ENCODE measurements around the gene ROR1.

The ROR1 gene

DNA sequence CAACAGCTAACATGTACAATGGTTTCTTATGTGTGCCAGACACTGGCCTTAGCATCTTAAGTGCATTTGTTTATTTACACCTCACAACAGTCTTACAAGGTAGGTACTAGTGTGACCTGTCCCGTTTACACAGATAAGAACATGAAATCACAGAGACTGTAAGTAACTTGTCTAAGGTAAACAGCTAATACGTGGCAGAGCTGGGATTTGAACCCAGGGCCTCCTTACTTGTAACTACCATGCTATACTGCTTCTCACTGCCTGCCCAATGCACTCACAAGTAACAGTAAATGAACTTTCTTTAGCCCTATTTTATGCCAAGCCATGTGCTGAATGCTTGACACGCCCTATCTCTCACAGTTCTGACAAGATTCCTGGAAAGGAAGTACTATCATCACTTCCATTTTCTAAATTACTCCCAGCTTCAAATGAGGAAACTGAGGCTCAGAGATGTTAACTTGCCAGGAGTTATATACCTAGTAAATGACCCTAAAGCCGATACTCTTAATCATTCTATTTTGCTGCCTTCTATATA lies 25.7 kb upstream of the ROR1 start:
- H3K36me3 Mint-ChIP-seq (ENCODE audit: low read depth): no peaks in the 10 kb centered on the region
- H3K27ac Mint-ChIP-seq: no peak overlapping the region

DNA sequence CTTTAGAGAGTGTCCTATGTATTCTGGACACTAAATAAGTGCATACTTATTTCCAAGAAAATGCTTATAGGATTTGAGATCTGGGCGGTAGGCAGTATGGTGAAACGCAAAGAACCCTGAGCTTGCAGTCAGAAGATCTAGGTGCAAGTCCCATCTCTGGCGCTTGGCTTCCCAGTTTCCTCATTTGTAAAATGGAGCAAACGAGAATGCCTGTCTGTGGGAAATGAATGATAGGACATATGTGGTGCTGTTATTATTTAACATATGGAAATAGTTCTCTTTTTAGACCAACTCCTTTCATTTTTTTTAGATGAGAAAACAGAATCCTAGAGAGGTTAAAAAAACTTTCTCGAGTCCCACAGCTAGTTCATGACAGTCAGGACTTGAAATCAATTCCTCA lies 25.2 kb upstream of the ROR1 start:
- Mint-ChIP-seq H3K27me3 (peaks cover 19% of the 10 kb centered on the region), H3K36me3 (ENCODE audit: low read depth) (no peaks in the 10 kb centered on the region), H3K4me3 (no peak overlapping the region), H3K4me1 (ENCODE audit: low read depth) (peaks cover 13% of the 10 kb centered on the region), H3K27ac (no peak overlapping the region), H3K9me3 (no peaks in the 10 kb centered on the region)
- no peak for DNase-seq

More for the DNA sequence above, 25.7 kb upstream of the ROR1 start:
- peaks cover 13% of the 10 kb centered on the region for H3K4me1 Mint-ChIP-seq (ENCODE audit: low read depth)
- no peak for DNase-seq
- no peak overlapping the region for H3K4me3 Mint-ChIP-seq
- no peaks in the 10 kb centered on the region for H3K9me3 Mint-ChIP-seq
- peaks cover 19% of the 10 kb centered on the region for H3K27me3 Mint-ChIP-seq

- Mint-ChIP-seq H3K27ac (no peak overlapping the region), H3K4me1 (ENCODE audit: low read depth) (peaks cover 10% of the 10 kb centered on the region), H3K9me3 (no peaks in the 10 kb centered on the region), H3K27me3 (peaks cover 16% of the 10 kb centered on the region), H3K36me3 (ENCODE audit: low read depth) (no peaks in the 10 kb centered on the region), H3K4me3 (no peak overlapping the region)
- DNase-seq: no peak
Measured at GRCh38 chr1:63750721-63751120, 23.1 kb upstream of the ROR1 start.

DNA sequence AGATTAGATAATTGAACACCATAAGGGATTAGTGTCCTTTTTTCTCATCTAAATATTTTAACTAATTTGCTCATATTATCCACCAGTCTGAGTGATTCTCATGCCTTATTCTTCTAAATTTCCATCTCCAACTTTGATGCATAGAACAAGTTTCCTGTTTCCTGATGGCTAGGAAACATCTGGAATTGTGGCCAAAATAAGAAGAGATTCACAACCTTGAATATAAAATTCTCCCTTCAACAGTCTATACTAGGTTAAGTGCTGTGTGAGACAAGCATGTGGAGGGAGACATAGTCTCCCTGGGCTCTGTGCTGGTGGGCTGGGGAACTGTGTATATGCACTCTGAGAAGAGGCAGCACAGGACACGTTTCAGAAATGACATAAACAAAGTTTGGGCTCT lies 21.6 kb upstream of the ROR1 start:
- no peak for DNase-seq
- peaks cover 1% of the 10 kb centered on the region for H3K4me1 Mint-ChIP-seq (ENCODE audit: low read depth)
- H3K4me3 Mint-ChIP-seq: no peak overlapping the region
- no peaks in the 10 kb centered on the region for H3K36me3 Mint-ChIP-seq (ENCODE audit: low read depth)
- H3K27me3 Mint-ChIP-seq: peaks cover 11% of the 10 kb centered on the region
- H3K9me3 Mint-ChIP-seq: no peaks in the 10 kb centered on the region
- no peak overlapping the region for H3K27ac Mint-ChIP-seq

- no peak overlapping the region for H3K27ac Mint-ChIP-seq
- no peak for DNase-seq
- no peaks in the 10 kb centered on the region for H3K9me3 Mint-ChIP-seq
- H3K4me1 Mint-ChIP-seq (ENCODE audit: low read depth): no peaks in the 10 kb centered on the region
- peaks cover 7% of the 10 kb centered on the region for H3K27me3 Mint-ChIP-seq
- H3K4me3 Mint-ChIP-seq: no peak overlapping the region
- H3K36me3 Mint-ChIP-seq (ENCODE audit: low read depth): no peaks in the 10 kb centered on the region
Measured at GRCh38 chr1:63753591-63753990, 20.2 kb upstream of the ROR1 start.

DNA sequence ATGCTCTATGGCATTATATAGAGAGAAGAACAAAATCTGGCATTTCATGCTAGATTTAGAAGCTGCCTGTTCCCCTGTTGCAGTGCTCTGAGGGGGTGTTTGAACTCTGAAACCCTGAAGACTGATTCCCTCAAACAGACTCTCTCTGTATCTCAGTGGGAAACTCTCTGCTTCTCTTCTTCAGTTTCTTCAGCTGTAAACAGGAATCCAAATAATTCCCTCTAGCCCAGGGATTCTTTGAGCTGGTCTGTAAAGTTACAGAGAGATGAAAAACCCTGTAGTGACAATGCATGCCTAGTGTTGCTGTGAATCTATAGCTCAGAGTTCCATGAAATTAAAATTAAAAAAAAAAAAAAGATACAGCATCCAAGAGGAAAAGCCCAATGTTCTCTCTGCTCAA lies 17.0 kb upstream of the ROR1 start:
- H3K27ac Mint-ChIP-seq: no peak overlapping the region
- peaks cover 3% of the 10 kb centered on the region for H3K27me3 Mint-ChIP-seq
- no peaks in the 10 kb centered on the region for H3K9me3 Mint-ChIP-seq
- DNase-seq: no peak
- H3K36me3 Mint-ChIP-seq (ENCODE audit: low read depth): no peaks in the 10 kb centered on the region
- H3K4me1 Mint-ChIP-seq (ENCODE audit: low read depth): no peaks in the 10 kb centered on the region
- no peak overlapping the region for H3K4me3 Mint-ChIP-seq

- H3K36me3 Mint-ChIP-seq (ENCODE audit: low read depth): no peaks in the 10 kb centered on the region
- no peak for DNase-seq
- H3K9me3 Mint-ChIP-seq: no peaks in the 10 kb centered on the region
- H3K4me3 Mint-ChIP-seq: no peak overlapping the region
- no peaks in the 10 kb centered on the region for H3K4me1 Mint-ChIP-seq (ENCODE audit: low read depth)
- no peak overlapping the region for H3K27ac Mint-ChIP-seq
- H3K27me3 Mint-ChIP-seq: peaks cover 3% of the 10 kb centered on the region
Measured at GRCh38 chr1:63757334-63757733, 16.5 kb upstream of the ROR1 start.

DNA sequence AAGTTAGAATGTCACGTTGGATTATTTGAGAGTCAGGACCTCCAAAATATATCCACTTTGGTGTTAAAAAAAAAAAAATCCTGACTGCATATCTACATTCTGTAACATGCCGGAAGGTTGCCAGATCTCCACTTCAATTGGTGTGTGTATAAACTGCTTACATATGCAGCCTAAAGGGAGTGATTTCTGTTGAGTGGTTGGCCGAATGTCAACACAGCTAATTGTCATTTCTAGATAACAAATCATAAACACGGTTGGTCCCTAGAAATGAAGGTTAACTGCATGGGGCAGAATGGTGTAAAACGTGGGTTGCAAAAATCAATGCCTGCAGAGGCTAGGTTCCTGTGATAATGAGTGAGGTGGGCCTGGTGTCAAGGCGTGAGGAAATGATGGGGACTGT lies 15.0 kb upstream of the ROR1 start:
- peaks cover 3% of the 10 kb centered on the region for H3K27me3 Mint-ChIP-seq
- no peak for DNase-seq

GRCh38 chr1:63759778-63760177 lies 14.0 kb upstream of the ROR1 start:
- no peak for DNase-seq
- H3K27ac Mint-ChIP-seq: no peak overlapping the region

More for the DNA sequence above, 15.0 kb upstream of the ROR1 start:
- Mint-ChIP-seq H3K4me1 (ENCODE audit: low read depth) (no peaks in the 10 kb centered on the region), H3K9me3 (no peaks in the 10 kb centered on the region), H3K36me3 (ENCODE audit: low read depth) (no peaks in the 10 kb centered on the region), H3K27ac (no peak overlapping the region), H3K4me3 (no peak overlapping the region)

GRCh38 chr1:63770381-63770780 lies 3.4 kb upstream of the ROR1 start:
- Mint-ChIP-seq H3K9me3 (no peaks in the 10 kb centered on the region), H3K27me3 (peaks cover 41% of the 10 kb centered on the region), H3K4me1 (ENCODE audit: low read depth) (peaks cover 17% of the 10 kb centered on the region), H3K27ac (no peak overlapping the region), H3K4me3 (no peak overlapping the region), H3K36me3 (ENCODE audit: low read depth) (no peaks in the 10 kb centered on the region)
- DNase-seq: no peak

More at GRCh38 chr1:63759778-63760177, 14.0 kb upstream of the ROR1 start:
- Mint-ChIP-seq H3K9me3 (no peaks in the 10 kb centered on the region), H3K36me3 (ENCODE audit: low read depth) (no peaks in the 10 kb centered on the region), H3K27me3 (peaks cover 7% of the 10 kb centered on the region), H3K4me3 (no peak overlapping the region), H3K4me1 (ENCODE audit: low read depth) (no peaks in the 10 kb centered on the region)

DNA sequence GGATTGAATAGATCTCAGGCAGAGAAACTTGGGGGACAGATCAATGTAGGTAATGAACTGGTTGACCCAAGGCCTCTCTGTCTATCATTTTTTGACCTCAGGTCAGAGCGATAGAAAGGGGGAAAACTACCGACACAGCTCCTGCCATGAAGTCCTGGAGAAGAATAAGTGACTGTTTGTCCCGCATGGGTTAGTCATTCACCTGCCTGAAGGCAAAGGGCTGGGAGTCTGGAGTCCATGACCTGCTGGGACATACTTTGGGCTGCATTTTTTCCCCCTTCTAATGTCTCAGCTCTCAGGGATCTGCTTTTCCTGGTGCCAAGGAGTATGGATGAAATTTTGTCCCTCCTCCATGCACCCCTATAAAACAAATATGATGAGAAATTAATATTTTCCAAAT lies 1.6 kb upstream of the ROR1 start:
- Mint-ChIP-seq H3K9me3 (no peaks in the 10 kb centered on the region), H3K36me3 (ENCODE audit: low read depth) (no peaks in the 10 kb centered on the region), H3K27ac (no peak overlapping the region), H3K27me3 (peaks cover 59% of the 10 kb centered on the region), H3K4me1 (ENCODE audit: low read depth) (peaks cover 18% of the 10 kb centered on the region), H3K4me3 (no peak overlapping the region)
- no peak for DNase-seq

DNA sequence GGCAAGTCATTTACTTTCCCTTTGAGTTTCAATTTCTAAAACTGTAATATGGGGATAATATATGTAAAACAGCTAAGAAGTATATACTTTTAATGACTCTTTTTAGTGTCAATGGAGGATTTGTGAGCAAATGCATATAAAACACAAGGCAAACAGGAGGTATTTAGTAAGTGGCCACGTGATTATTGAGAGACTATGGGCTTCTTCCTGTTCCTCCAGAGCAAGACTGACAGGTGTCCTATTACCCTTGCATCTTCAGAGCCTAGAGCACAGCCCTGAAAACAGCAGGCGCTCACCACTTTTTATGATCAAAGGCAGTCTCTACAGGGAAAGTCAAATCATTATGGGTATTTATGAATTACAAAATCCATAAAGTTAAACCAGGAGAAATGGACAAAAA lies 941 bp upstream of the ROR1 start:
- H3K4me3 Mint-ChIP-seq: peak overlapping the region; percentile 71
- no peaks in the 10 kb centered on the region for H3K9me3 Mint-ChIP-seq
- peaks cover 18% of the 10 kb centered on the region for H3K4me1 Mint-ChIP-seq (ENCODE audit: low read depth)
- peaks cover 64% of the 10 kb centered on the region for H3K27me3 Mint-ChIP-seq
- no peaks in the 10 kb centered on the region for H3K36me3 Mint-ChIP-seq (ENCODE audit: low read depth)
- no peak for DNase-seq
- H3K27ac Mint-ChIP-seq: no peak overlapping the region

DNA sequence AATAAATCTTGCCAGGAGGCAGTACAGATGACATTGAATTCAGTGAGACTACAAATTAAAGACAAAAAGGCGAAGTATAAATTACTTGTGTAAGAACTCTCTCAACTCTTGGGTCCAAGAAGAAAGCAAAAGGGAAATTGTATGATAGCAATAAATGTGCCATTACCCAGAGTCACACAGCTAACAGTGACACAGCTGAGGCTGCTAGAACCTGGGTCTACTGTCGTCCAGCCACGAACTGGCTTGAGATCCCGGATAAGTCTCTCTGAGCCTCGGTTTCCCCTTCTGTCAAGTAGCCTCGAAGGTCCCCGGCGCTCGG lies 362 bp upstream of the ROR1 start:
- H3K9me3 Mint-ChIP-seq: no peaks in the 10 kb centered on the region
- DNase-seq: no peak
- no peaks in the 10 kb centered on the region for H3K36me3 Mint-ChIP-seq (ENCODE audit: low read depth)
- no peak overlapping the region for H3K27ac Mint-ChIP-seq
- peak overlapping the region; percentile 71 for H3K4me3 Mint-ChIP-seq
- peaks cover 18% of the 10 kb centered on the region for H3K4me1 Mint-ChIP-seq (ENCODE audit: low read depth)
- H3K27me3 Mint-ChIP-seq: peaks cover 69% of the 10 kb centered on the region

DNA sequence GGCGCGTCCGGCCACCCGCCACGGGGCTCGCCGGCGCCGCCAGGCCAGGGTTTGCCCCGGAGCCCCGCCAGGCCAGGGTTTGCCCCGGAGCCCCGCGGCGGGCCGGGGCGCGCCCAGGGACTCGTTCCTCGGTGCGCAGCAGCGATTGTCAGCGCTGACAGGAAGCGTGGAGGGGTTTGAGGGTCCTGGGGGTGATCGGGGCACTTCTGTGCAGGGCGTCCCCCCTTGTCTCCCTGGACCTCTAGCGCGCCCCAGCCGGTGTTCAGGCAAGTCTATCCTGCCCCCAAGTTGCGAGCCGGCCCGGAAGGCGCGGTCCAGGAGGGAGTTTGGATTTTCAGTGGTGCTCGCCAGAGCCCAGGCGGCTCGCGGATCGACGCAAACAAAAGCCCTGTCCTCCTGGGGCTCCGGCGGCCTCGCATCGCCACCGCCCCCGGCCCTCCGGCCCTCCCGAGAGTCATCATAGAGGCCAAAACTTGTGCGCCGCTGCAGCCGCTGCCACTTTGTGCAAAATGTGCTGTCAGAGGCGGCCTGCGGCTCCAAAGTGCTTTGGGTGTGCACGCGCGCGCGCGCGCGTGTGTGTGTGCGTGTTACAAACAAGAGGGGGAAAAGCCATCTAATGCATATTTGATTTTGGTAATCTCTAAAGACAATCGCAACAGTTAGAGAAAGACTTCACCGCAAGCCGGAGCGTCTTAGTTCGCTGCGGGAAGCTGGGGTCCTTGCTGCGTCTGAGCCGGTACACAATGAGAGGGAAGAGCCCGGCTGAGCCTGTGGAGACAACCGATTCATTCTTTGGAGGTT lies 1.0 kb downstream of the ROR1 start:
- Mint-ChIP-seq H3K27me3 (peaks cover 74% of the 10 kb centered on the region), H3K4me3 (peak overlapping the region; percentile 70), H3K4me1 (ENCODE audit: low read depth) (peaks cover 18% of the 10 kb centered on the region), H3K9me3 (no peaks in the 10 kb centered on the region), H3K27ac (no peak overlapping the region), H3K36me3 (ENCODE audit: low read depth) (no peaks in the 10 kb centered on the region)
- peak; percentile 36 for DNase-seq

- Mint-ChIP-seq H3K36me3 (ENCODE audit: low read depth) (no peaks in the 10 kb centered on the region), H3K27me3 (peaks cover 72% of the 10 kb centered on the region), H3K27ac (no peak overlapping the region), H3K4me3 (peak overlapping the region; percentile 70), H3K4me1 (ENCODE audit: low read depth) (peaks cover 18% of the 10 kb centered on the region), H3K9me3 (no peaks in the 10 kb centered on the region)
- no peak for DNase-seq
Measured at GRCh38 chr1:63775418-63776127, 1.8 kb downstream of the ROR1 start.

Measured in activated T-cell treated with anti-CD3 and anti-CD28 coated beads, Interleukin-2, amount 50 U/mL, for 24 hours (primary cell).